OCI-LY1 (cell line): ENCODE results near the gene NID1.

Experiments used
- H2AFZ ChIP-seq: fragments of 200-600 bp; sonication (generic), shearing (Covaris generic); 2 replicates; pipeline ENCODE4 v1.6.0; 2014; ENCODE audit warnings: antibody characterized with exemption, mild to moderate bottlenecking, low read length
- H3F3A ChIP-seq: fragments of 200-600 bp; sonication (generic), shearing (Covaris generic); 2 replicates; pipeline ENCODE4 v1.6.0; 2014; ENCODE audit warnings: mild to moderate bottlenecking, antibody characterized with exemption, low read length, moderate library complexity; ENCODE audit not compliant: insufficient read depth
- H3K27ac ChIP-seq: fragments of 200-600 bp; sonication (generic); 2 replicates; pipeline ENCODE4 v1.5.1; 2014; ENCODE audit warnings: low read length, mixed run types, mild to moderate bottlenecking, low read depth; ENCODE audit not compliant: poor library complexity, severe bottlenecking
- H3K27me3 ChIP-seq: fragments of 200-600 bp; sonication (generic); 2 replicates; pipeline ENCODE4 v1.6.0; 2014; ENCODE audit warnings: antibody characterized with exemption, mild to moderate bottlenecking, low read length, moderate library complexity; ENCODE audit not compliant: insufficient read depth
- H3K36me3 ChIP-seq: fragments of 200-600 bp; sonication (generic); 2 replicates; pipeline ENCODE4 v1.6.1; 2014; ENCODE audit warnings: mild to moderate bottlenecking, antibody characterized with exemption, low read length, moderate library complexity, mixed read lengths; ENCODE audit not compliant: insufficient read depth
- H3K4me1 ChIP-seq: fragments of 200-600 bp; sonication (generic); 2 replicates; pipeline ENCODE4 v1.5.1; 2014; ENCODE audit warnings: mild to moderate bottlenecking, low read length, moderate library complexity; ENCODE audit not compliant: insufficient read depth, severe bottlenecking
- H3K4me2 ChIP-seq: fragments of 200-600 bp; sonication (generic), shearing (Covaris generic); 2 replicates; pipeline ENCODE4 v1.6.1; 2014; ENCODE audit warnings: low read length
- H3K4me3 ChIP-seq: fragments of 200-600 bp; sonication (generic); 2 replicates; pipeline ENCODE4 v1.5.1; 2014; ENCODE audit warnings: low read length, low read depth, mild to moderate bottlenecking, mixed read lengths; ENCODE audit not compliant: poor library complexity, severe bottlenecking
- H3K79me2 ChIP-seq: fragments of 200-600 bp; shearing (Covaris generic); 2 replicates; pipeline ENCODE4 v1.6.1; 2016; ENCODE audit warnings: mixed run types, low read length, mixed read lengths; ENCODE audit not compliant: insufficient read depth
- H3K9ac ChIP-seq: fragments of 200-600 bp; sonication (generic), shearing (Covaris generic); 2 replicates; pipeline ENCODE4 v1.6.1; 2014; ENCODE audit warnings: mild to moderate bottlenecking, low read length, mixed read lengths
- H3K9me2 ChIP-seq: fragments of 200-600 bp; sonication (generic), shearing (Covaris generic); 2 replicates; pipeline ENCODE4 v1.6.1; 2014; ENCODE audit warnings: low read depth, mild to moderate bottlenecking, low read length, mixed read lengths
- H3K9me3 ChIP-seq: fragments of 200-600 bp; shearing (Covaris generic); 2 replicates; pipeline ENCODE4 v1.6.1; 2014; ENCODE audit warnings: low read length, mixed read lengths
- H4K20me1 ChIP-seq: fragments of 200-600 bp; sonication (generic), shearing (Covaris generic); 2 replicates; pipeline ENCODE4 v1.6.0; 2016; ENCODE audit warnings: mild to moderate bottlenecking, low read length; ENCODE audit not compliant: insufficient read depth
- EZH2 ChIP-seq: fragments of 200-600 bp; sonication (generic), shearing (Covaris generic); IDR thresholded peaks from 2 replicates; pipeline ENCODE4 v1.8.0; 2017; ENCODE audit warnings: borderline replicate concordance, mixed run types, mild to moderate bottlenecking, antibody characterized with exemption, low read length, moderate library complexity, mixed read lengths
- TF ChIP-seq, protein P1 (sequence below): fragments of 200-600 bp; sonication (generic), shearing (Covaris generic); IDR thresholded peaks from 2 replicates; pipeline ENCODE4 v1.5.1; 2017; ENCODE audit warnings: mild to moderate bottlenecking, antibody characterized with exemption, low read length, moderate library complexity, mixed read lengths

NID1 gene

DNA sequence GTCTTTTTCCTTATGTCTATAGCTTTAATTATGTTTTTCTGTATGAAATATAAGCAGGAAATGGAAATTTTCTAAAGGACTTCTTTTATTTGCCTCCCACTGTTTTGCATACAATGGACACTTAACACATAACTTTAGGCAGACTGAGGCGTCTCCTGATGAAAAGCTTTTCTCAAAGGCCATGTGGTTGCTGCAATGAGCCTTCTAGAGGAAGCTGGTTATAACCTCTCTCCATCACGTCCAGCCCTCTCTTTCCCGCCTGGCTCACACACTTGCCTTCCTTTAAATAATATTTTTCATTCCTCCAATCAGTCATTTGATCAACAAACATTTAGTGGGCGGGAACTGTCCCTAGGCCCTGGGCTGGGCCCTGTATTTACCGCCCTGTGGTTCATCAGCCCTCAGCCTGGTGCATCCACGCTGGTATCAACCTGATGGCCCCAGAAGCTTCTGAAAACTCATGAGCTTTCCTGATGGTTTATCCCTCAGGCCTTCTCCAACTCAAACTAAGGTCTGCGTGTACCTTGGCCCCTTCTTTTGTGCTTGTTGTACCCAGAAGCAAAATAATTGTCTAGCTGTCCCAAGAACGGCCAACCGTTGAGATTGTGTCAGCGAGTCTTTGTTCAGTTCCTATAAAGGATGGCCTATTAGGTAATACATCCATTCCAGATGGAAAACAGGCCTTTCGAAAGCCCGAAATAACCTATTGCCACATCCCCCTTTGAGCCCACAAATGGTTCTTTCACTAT is 122.8 kb downstream of the NID1 start:
- Histone ChIP-seq H3K36me3 (no peaks in the 10 kb centered on the region), H3K4me3 (no peak overlapping the region), H3K9me2 (no peaks in the 10 kb centered on the region), H4K20me1 (no peaks in the 10 kb centered on the region), H3K4me1 (no peaks in the 10 kb centered on the region), H3K79me2 (no peaks in the 10 kb centered on the region), H3K9me3 (no peaks in the 10 kb centered on the region), H3K4me2 (no peak overlapping the region), H3K9ac (no peak overlapping the region), H2AFZ (no peak overlapping the region), H3K27ac (no peak overlapping the region), H3K27me3 (no peaks in the 10 kb centered on the region), H3F3A (no peaks in the 10 kb centered on the region)
- TF ChIP-seq, protein P1, sequence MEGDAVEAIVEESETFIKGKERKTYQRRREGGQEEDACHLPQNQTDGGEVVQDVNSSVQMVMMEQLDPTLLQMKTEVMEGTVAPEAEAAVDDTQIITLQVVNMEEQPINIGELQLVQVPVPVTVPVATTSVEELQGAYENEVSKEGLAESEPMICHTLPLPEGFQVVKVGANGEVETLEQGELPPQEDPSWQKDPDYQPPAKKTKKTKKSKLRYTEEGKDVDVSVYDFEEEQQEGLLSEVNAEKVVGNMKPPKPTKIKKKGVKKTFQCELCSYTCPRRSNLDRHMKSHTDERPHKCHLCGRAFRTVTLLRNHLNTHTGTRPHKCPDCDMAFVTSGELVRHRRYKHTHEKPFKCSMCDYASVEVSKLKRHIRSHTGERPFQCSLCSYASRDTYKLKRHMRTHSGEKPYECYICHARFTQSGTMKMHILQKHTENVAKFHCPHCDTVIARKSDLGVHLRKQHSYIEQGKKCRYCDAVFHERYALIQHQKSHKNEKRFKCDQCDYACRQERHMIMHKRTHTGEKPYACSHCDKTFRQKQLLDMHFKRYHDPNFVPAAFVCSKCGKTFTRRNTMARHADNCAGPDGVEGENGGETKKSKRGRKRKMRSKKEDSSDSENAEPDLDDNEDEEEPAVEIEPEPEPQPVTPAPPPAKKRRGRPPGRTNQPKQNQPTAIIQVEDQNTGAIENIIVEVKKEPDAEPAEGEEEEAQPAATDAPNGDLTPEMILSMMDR, result no peak
- TF ChIP-seq EZH2, result no peak

DNA sequence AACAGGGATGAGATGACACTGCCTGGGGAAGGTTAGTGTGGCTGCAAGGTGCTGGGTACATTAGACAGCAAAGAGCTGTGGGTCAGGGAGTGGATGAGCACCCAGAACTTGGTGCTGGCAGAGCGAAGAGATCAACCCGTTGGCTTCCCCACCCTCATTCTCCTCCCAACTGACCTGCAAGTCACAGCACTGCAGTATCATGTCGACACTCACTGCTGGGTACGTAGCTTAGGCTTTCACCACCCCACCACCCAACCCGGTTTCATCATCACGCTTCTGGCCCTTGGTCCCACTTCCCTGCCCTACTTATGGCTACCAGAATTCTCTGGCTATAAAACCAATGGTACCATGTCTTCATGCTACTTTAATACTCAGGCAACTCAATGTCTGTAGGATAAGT is 124.6 kb downstream of the NID1 start:
- Histone ChIP-seq H3F3A (no peaks in the 10 kb centered on the region), H3K9me2 (no peaks in the 10 kb centered on the region), H3K4me3 (no peak overlapping the region), H3K27ac (no peak overlapping the region), H3K4me2 (no peak overlapping the region), H3K9ac (no peak overlapping the region), H3K4me1 (no peaks in the 10 kb centered on the region), H3K9me3 (no peaks in the 10 kb centered on the region), H3K27me3 (no peaks in the 10 kb centered on the region), H2AFZ (no peak overlapping the region), H3K36me3 (no peaks in the 10 kb centered on the region), H3K79me2 (no peaks in the 10 kb centered on the region), H4K20me1 (no peaks in the 10 kb centered on the region)
- TF ChIP-seq EZH2, result no peak
- TF ChIP-seq, protein P1, result no peak

- Histone ChIP-seq H3K27ac (no peak overlapping the region), H3K4me2 (no peak overlapping the region), H3K9me3 (no peaks in the 10 kb centered on the region), H3K4me1 (no peaks in the 10 kb centered on the region), H3K79me2 (no peaks in the 10 kb centered on the region), H3K9me2 (no peaks in the 10 kb centered on the region), H3K36me3 (no peaks in the 10 kb centered on the region), H3F3A (no peaks in the 10 kb centered on the region), H3K9ac (no peak overlapping the region), H3K4me3 (no peak overlapping the region), H3K27me3 (no peaks in the 10 kb centered on the region), H4K20me1 (no peaks in the 10 kb centered on the region), H2AFZ (no peak overlapping the region)
- TF ChIP-seq, protein P1, result no peak
- no peak for TF ChIP-seq EZH2
These were observed 125.5 kb downstream of the NID1 start for GRCh38 chr1:235939480-235939775.
